Endothelial cell (in vitro differentiated cells): ENCODE results near the gene CEBPZOS. TPM values are rescaled to one million over a fixed set of nuclear protein-coding genes. Genes with fewer than 3 reads are reported as not detected.
"Not testable (repeated sequence)": the region's sequence is repeated elsewhere in the genome, so short reads cannot be mapped to it uniquely, and the experiment has no call there.

ENCODE experiments used
- DNase-seq: peaks from one replicate; pipeline ENCODE4 v3.0.0; 2021; ENCODE audit warnings: low spot score
- H3K27ac Mint-ChIP-seq: one replicate; pipeline ENCODE4 v1.8.0; 2021; ENCODE audit warnings: mixed read lengths, inconsistent platforms; ENCODE audit not compliant: unreplicated experiment
- H3K27me3 Mint-ChIP-seq: one replicate; pipeline ENCODE4 v1.8.0; 2021; ENCODE audit warnings: mild to moderate bottlenecking, moderate library complexity, mixed read lengths, inconsistent platforms; ENCODE audit not compliant: unreplicated experiment
- H3K36me3 Mint-ChIP-seq: one replicate; pipeline ENCODE4 v1.8.0; 2021; ENCODE audit warnings: mild to moderate bottlenecking, low read depth, mixed read lengths, inconsistent platforms; ENCODE audit not compliant: unreplicated experiment
- H3K4me1 Mint-ChIP-seq: one replicate; pipeline ENCODE4 v1.8.0; 2021; ENCODE audit warnings: mild to moderate bottlenecking, mixed read lengths, inconsistent platforms; ENCODE audit not compliant: unreplicated experiment
- H3K4me3 Mint-ChIP-seq: one replicate; pipeline ENCODE4 v1.8.0; 2021; ENCODE audit warnings: mild to moderate bottlenecking, mixed read lengths, inconsistent platforms; ENCODE audit not compliant: unreplicated experiment
- H3K9me3 Mint-ChIP-seq: one replicate; pipeline ENCODE4 v1.8.0; 2021; ENCODE audit warnings: mixed read lengths, inconsistent platforms; ENCODE audit not compliant: unreplicated experiment
- CTCF ChIP-seq: fragments of 200-600 bp; sonication (generic); IDR thresholded peaks from one replicate; pipeline ENCODE4 v1.5.0; 2021; ENCODE audit warnings: antibody characterized with exemption; ENCODE audit not compliant: unreplicated experiment
- total RNA-seq: library from RNA; stranded (reverse); fragmentation: NEBNext Ultra II Directional; extraction: Animal tissue kit (Norgen Biotek cat#: 25700); gene quantifications from one replicate; pipeline ENCODE4 v1.2.1, GENCODE V29; 2021; ENCODE audit not compliant: unreplicated experiment

CEBPZOS gene
- total RNA-seq, 1 donor from 2014 or later = 18.5 TPM

- peaks cover 5% of the 10 kb centered on the region for H3K27me3 Mint-ChIP-seq
- DNase-seq = no peak
- H3K4me3 Mint-ChIP-seq = no peak overlapping the region
- no peak for TF ChIP-seq CTCF
- H3K9me3 Mint-ChIP-seq = no peaks in the 10 kb centered on the region
- peaks cover 7% of the 10 kb centered on the region for H3K4me1 Mint-ChIP-seq
- peak overlapping the region; percentile 25 for H3K27ac Mint-ChIP-seq
- peaks cover 13% of the 10 kb centered on the region for H3K36me3 Mint-ChIP-seq
Measured at GRCh38 chr2:37198681-37199065, 2.4 kb downstream of the CEBPZOS start.

GRCh38 chr2:37201208-37201607 lies 4.9 kb downstream of the CEBPZOS start:
- H3K4me3 Mint-ChIP-seq = no peak overlapping the region
- H3K9me3 Mint-ChIP-seq = no peaks in the 10 kb centered on the region
- H3K27ac Mint-ChIP-seq = no peak overlapping the region
- peaks cover 36% of the 10 kb centered on the region for H3K36me3 Mint-ChIP-seq
- TF ChIP-seq CTCF = no peak
- peaks cover 2% of the 10 kb centered on the region for H3K27me3 Mint-ChIP-seq
- H3K4me1 Mint-ChIP-seq = peaks cover 7% of the 10 kb centered on the region
- no peak for DNase-seq

GRCh38 chr2:37201766-37202165 lies 5.5 kb downstream of the CEBPZOS start:
- peaks cover 7% of the 10 kb centered on the region for H3K4me1 Mint-ChIP-seq
- no peak overlapping the region for H3K4me3 Mint-ChIP-seq
- H3K27me3 Mint-ChIP-seq = no peaks in the 10 kb centered on the region
- no peaks in the 10 kb centered on the region for H3K9me3 Mint-ChIP-seq
- DNase-seq = no peak
- no peak for TF ChIP-seq CTCF
- H3K27ac Mint-ChIP-seq = no peak overlapping the region
- peaks cover 39% of the 10 kb centered on the region for H3K36me3 Mint-ChIP-seq

GRCh38 chr2:37203708-37204107 lies 7.4 kb downstream of the CEBPZOS start:
- Mint-ChIP-seq H3K4me3 (peak overlapping the region; percentile 20), H3K27me3 (no peaks in the 10 kb centered on the region), H3K9me3 (no peaks in the 10 kb centered on the region), H3K27ac (no peak overlapping the region), H3K36me3 (peaks cover 59% of the 10 kb centered on the region), H3K4me1 (peaks cover 1% of the 10 kb centered on the region)
- DNase-seq = no peak
- TF ChIP-seq CTCF = no peak

GRCh38 chr2:37205071-37205661 lies 8.9 kb downstream of the CEBPZOS start:
- not testable (repeated sequence) for H3K4me1 Mint-ChIP-seq, H3K27ac Mint-ChIP-seq, DNase-seq, H3K27me3 Mint-ChIP-seq, H3K9me3 Mint-ChIP-seq
- Mint-ChIP-seq H3K4me3 (peak overlapping the region; percentile 77), H3K36me3 (peaks cover 73% of the 10 kb centered on the region)
